Right lung (tissue), 5 donors: Measurements from ENCODE around the gene ATP11C. TPM values are rescaled to one million over a fixed set of nuclear protein-coding genes. Genes with fewer than 3 reads are reported as not detected.
"Not testable (repeated sequence)": the region's sequence is repeated elsewhere in the genome, so short reads cannot be mapped to it uniquely, and the experiment has no call there.

Experiments used
- DNase-seq, 2 donors: peaks; one replicate each; pipeline ENCODE4 v3.0.0-alpha.2; 2013
- polyA plus RNA-seq, 5 donors: library from polyadenylated mRNA; unstranded; fragments of 120-200 nt; gene quantifications; one replicate each; pipeline versions ENCODE4 v1.2.1 to v1.2.3, GENCODE V29; 2013; ENCODE audit warnings: inconsistent platforms in 1 of 5, low replicate concordance in 1 of 5; ENCODE audit not compliant: insufficient read length in 5 of 5, insufficient read depth in 1 of 5

ATP11C gene
- polyA plus RNA-seq, 5 donors: 17.9 to 33.1 (median 25.2) TPM

DNA sequence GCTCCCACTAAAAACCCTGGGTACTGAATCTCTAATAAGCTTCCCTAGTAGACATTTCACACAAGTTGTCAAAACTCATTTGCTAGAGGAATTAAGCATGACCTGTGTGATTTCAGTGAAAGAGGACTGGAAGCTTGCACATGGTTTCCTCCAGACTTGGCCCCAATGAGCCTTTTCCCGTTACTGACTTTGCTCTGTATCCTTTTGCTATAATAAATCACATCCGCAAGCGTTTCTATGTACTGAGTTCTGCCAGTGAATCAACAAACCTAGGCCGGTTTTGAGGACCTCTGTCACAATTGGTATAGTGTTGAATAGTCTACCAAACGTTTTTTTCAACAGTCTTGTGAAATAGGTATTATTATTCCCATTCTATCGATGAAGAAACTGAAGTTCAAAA, 8.2 kb downstream of the ATP11C start:
- no peak for DNase-seq

DNA sequence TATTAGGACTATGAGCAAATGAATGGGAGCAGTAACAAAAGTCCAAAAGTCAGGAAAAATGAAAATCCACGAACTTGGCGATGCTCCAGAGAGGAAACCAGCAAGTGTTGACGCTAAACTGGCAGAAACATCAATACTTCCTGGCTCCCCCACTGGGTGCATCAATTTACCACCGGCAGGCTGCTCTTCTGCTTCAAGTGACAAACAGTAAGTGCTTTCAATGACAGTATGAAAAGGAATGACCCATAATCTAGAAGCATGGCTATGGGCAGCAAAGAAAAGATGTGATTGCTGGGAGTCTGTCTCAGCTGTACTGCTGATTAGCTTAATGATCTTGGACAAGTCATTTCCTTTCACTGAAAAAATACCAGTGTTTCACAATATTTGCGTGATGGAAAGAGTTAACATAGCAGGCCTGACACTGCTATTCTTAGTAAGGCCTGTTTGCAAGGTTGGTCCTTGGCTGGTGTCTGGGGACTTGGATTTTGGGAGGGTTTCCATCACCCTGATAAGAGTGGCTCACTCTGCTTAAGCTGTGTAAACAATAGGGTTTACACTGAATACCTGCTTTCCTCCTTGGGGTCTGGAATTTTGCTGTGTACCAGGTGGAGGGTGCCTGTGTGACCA, 8.7 kb downstream of the ATP11C start:
- no peak for DNase-seq

DNA sequence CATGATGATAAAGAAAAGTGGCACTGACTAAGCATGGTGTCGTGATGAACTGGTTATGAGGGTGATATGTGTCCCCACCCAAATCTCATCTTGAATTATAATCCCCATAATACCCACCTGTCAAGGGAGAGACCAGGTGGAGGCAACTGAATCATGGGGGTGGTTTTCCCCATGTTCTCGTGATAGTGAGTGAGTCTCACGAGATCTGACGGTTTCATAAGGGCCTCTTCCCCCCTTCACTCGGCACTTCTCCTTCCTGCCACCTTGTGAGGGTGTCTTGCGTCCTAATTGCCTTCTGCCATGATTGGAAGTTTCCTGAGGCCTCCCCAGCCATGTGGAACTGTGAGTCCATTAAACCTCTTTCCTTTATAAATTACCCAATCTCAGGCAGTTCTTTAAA, 11.7 kb downstream of the ATP11C start:
- DNase-seq: not testable (repeated sequence)

DNA sequence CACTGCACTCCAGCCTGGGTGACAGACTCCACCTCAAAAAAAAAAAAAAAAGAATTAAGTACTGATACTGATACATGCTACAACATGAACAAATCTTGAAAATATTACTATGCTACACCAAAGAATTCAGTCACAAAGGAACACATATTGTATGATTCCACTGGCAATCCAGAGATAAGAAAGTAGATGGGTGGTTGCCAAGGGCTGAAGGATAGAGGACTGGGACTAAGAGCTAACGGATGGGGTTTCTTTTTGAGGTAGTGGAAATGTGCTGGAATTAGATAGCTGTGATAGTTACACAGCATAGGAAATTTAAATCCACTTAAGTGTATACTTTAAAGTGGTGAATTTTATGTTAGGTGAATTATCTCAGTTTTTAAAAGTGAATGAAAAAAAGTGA, 12.5 kb downstream of the ATP11C start:
- DNase-seq: no peak

DNA sequence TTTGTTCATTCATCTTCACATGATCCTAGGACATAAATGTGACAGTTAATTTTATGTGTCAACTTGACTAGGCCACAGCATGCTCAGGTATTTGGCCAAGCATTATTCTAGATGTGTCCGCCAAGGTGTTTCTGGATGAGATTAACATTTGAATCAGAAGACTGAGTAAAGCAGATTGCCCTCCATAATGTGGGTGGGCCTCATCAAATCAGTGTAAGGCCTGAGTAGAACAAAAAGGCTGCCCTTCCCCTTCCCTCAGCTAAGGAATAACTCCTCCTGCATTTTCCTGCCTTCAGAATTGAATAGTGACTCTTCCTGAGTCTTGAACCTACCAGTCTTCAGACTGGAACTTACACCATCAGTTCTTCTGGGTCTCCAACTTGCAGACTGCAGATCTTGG, 18.4 kb downstream of the ATP11C start:
- DNase-seq: no peak

DNA sequence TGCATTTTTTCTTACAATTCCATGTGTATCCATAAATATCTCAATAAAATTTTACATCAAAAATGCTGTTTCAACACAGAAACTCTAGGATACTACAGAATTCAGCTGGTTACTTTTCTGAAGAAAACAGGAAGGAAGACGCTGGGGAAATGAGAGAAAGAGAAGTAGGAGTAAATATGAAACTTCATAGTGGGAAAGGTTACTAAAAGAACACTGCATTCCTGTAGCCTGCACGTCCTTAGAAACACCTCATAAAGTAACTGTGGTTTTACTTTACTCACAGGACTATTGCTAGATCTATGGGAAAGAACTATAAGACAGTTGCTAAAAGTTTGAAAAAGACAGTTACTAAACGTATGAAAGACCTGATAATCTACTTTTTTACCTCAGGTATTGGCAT, 23.1 kb downstream of the ATP11C start:
- DNase-seq: no peak

DNA sequence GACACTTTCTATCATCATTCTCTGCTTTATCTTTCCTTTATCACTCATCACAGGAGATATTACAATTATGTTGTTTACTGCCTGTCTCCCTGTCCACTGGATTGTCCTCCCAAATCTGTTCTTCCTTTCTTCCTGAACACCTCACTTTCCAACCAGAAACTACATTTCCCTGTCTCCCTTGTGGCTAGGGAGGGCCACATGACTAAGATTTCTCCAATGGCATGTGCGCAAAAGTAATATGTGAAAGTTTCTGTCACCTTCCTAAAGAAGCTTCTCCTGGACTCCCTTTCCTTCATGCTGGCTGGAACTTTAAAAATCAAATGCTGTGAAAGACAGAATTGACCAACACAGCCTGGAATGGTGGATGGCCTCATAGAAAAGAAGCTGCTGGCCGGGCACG, 25.8 kb downstream of the ATP11C start:
- no peak for DNase-seq

DNA sequence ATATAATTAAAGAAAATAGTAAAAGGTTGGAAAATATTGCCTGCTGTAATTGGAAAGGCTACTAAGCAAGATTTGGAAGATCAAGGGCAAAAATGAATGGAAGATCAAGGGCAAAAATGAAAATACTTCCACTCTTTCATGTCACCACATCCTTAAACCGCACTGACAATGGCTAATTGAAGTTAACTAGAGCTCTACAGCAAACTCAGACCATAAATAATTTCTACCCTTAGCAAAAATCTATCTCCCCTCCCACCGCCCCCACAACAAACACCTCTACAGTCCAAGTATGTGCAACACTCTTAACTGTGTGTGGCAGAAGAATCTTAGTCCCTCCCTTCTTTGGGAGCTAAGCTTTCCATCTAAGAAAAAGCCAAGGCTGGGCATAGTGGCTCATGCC, 27.1 kb downstream of the ATP11C start:
- no peak for DNase-seq

DNA sequence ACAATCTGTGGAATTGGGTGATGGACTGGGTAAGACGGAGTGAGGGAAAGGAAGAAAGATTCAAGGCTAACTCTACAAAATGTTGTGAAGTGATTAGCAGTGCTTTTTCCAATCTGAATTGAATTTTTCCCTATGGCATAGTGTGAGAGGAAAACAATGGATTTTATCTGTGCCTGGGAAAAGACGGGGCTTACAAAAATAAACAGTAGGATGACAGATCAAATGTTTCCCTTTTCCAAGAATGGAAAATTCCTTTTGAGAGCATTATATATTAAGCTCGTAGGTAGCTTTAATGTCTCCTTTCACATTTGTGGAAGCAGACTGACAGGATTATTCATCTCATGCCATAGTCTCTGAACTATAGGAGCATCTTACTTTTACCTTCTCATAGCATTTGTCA, 27.8 kb downstream of the ATP11C start:
- no peak for DNase-seq

DNA sequence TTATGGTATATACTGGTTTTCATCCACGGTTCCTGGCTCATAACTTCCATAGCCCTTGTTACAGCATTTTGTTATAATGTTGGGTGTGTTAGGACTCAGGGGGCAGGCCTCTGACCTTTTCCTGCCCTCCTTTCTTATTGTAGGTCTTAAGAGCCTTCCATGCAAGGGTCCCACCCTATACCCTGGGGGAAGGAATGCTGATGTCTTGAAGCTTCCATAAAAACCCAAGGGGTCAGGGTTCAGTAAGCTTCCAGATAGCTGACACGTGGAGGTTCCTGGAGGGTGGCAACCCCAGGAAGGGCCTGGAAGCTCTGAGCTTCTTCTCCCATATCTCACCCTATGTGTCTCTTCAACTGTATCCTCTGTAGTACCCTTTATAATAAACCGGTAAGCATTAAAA, 29.6 kb downstream of the ATP11C start:
- DNase-seq: no peak

DNA sequence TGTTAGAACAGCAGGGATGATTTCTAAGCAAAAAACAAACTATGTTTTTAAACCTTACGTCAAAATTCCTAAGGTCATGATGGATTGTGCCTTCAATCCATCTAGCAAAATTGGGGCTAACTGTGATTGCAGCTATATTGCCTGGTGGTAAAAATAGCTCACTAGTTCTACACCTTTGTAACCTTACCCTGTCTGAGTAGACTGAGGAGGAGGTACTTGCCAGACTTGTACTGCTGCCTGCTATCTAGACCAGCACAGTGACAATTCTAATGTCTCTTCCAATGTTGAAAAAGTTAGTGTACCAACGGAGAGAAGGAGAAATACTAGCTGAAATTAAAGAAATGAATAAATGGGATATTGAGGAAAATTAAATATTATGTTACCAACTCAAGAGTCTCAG, 30.3 kb downstream of the ATP11C start:
- DNase-seq: no peak

DNA sequence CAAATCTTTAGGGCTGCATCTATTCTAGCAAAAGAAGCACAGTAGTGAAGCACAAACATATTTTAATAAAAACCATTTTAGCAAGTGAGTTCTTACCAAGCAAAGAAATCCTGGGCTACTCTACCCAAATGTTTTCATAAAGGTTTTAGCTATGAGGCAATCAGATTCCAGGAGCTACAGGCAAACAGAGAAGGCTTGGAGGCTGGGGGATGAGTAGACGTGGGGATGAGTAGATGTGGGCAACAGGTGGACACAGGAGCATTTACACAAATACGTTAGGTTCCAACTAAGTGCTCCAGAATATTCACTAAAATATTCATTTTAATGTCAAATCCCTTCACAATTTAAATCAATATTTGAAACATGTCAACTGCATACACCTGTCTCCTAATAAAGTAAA, 34.5 kb downstream of the ATP11C start:
- no peak for DNase-seq

DNA sequence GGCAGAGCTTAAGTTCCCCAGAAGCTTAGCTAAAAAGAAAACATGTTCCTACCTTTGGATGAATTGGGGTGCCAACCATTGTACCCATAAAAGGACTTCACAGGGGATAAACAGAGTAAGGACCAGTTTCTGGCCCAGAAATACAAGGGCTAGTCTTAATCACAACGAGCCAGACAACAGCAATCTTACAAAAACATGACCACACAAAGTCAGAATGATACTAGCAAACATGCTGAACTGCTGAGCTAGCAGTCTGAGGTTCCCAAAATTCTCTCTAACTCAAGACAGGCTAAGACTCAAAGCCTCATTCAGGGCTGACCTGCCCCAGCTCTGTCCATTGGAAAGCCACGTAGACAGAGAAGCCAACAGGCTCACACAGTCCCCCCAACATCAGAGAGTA, 40.3 kb downstream of the ATP11C start:
- no peak for DNase-seq

DNA sequence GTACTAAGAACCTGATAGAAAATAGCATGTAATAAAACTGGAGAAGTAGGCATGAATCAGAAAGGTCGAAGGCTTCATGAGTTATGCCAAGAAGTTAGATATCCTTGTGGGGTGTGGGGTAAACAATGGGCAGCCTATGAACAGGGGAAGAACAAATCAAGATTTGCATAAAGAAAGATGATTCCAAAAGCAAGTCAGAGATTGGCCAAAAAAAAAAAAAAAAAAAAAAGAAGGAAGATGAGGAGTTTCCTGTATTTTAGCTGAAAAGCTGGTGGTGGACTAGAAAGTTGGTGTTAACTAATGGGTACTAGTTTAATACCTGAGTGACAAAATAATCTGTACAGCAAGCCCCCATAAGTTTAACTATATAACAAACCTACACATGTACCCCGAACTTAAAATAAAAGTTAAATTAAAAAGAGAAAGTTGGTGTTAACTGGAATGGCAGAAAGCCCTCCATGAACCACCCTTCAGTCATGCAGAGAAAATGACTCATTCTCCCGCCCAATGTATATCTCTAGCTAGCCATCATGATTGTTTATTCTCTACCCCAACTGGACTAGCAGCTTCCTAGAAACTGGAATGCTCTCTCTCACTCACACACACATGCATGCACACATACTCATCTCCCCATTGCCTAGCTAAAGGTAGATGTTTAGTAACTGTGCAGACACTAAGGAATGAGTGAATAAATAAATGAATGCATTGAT, 41.7 kb downstream of the ATP11C start:
- DNase-seq: no peak

DNA sequence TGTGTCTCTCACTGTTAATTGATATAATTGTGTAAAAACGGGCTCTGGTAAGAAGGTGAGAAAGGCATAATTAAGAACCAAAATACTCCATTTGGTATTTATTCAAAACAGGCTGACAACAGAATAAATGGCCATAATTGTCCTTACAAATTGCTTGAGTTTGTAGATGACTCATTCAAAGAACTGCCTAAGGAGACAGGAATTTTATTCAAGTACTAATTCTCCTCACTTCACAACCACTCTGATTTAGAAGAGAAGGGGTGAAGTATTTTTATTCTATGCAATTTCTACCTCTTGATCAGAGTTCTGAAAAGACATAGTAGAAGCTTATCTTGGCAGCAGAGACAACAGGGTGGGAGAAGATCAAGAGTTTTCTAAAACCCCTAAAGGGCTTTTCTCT, 43.1 kb downstream of the ATP11C start:
- DNase-seq: no peak

DNA sequence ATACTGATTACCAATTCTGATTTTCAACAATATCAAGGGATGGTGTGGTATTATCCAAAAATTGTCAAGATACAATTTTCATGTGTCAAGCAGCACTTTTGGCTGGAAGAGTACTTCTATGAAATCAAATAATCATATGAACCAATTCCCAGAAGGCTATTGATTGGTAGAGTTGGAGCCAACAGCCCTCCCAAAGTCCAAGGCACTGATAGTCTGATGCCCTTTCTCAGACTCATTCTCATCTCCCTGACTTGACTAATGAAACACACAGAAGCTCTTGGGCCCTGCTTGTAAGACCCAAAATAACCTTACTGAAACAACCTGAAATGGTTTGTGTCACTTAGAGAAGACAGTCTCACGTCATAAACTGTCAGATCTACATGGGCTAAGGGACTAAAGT, 48.9 kb downstream of the ATP11C start:
- DNase-seq: no peak

DNA sequence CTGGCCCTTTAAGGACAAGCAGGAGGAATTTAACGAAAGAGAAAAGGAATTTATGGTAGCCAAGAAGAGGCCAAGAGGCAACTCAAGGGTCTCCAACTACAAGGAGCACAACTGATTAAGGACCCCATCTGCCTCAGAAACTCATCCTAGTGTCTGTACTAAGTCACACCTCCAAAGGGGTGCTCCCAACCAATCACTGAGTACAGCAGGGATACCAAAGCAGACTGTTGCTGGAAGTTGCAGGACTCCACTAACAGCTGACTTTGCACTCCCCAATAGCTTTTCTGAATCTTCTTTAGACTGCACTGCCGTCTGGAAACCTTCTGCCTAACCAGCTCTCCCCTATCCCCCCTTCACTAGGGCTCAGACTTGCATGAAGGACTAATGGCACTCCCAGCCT, 50.6 kb downstream of the ATP11C start:
- DNase-seq: no peak

DNA sequence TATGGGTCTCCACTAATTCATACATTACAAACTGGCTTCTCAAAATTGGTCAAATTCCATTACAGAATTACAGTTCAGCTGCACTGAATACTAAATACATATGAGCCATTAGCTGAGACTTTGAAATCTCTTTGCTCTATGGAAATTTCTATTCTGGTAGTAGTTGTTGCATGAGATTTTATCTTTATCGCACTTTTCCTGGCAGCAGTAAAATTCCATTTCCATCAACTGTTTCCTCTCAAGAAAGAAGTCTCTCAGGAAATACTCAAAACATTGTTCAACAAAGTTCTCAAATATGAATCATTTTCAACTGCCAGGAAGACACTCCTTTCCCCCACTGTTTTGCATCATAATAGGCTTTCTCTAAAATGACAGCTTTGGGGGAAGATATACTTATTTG, 51.3 kb downstream of the ATP11C start:
- DNase-seq: peak; percentile 2 to 8

DNA sequence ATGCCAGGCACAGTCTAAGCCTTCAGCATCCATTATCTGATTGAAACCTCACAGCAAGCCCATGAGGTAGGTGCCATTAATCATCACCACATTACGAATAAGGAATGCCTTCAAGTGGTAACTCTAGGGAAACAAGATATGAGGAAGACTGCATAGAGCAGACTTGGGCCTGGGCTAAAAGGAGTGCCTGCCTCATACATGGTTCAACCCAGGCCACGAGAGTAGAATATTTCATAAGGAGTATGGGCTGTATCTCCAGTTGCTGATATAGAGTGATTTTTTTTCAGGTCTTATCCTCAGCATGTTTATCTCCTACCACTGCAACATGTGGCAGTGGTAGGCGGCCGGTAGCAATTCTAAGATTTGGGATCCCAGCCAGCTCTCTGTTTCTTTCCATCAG, 51.7 kb downstream of the ATP11C start:
- DNase-seq: no peak

DNA sequence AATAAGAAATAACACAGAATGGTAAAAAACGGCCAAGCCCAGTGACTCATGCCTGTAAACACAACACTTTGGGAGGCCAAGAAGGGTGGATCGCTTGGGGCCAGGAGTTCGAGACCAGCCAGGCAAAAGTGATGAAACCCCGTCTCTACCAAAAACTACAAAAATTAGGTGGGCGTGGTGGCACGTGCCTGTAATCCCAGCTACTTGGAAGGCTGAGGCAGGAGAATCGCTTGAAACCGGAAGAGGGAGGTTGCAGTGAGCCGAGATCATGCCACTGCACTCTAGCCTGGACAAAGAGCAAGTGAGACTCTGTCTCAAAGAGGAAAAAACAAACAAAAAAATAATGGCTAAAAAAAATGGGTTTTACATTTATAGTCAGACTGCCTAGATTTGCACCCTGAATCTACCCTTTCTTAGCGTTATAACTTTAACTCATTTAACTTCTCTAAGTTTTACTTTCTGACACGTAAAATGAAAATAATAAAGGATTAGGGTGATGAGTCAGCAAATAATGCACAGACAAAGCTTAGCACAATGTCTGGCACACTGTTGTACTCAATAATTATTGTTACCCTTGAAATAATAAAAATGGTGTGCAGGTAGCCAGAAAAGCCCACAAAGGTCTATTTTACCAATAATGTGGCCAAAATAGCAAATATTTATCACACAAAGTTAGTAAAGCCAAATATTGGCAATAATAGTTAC, 55.0 kb downstream of the ATP11C start:
- DNase-seq: no peak

DNA sequence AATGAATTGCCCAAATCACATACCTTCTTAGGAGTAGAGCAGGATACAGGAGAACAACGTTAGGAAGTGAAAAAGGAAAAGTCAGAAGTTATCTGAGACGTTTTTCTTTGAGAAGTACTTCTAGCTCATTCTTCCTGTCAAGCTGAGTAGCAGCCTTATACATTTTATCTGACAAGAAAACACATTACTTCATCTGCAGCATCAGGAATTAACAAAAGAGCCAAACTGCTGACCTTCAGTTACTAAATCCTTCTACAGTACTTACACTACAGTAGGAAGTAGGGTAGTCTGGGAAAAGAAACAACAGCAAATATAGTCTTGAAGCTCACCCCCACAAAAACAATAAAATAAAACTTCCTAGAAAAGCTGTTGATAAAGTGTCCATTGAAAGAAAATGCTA, 57.0 kb downstream of the ATP11C start:
- no peak for DNase-seq

DNA sequence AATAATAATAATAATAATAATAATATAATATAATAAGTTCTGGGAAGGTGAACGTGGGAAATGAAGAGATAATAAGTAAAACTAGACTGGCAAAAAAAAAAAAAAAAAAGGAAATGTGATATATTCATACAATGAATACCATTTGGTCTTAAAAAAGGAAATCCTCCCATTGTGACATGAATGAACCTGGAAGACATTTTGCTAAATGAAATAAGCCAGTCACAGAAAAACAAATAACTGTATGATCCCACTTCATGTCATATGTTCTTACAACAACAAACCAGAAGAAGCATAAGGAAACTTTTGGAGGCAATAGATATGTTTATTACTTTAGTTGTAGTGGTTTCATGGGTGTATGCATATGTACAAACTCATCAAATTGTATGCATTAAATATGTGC, 63.1 kb downstream of the ATP11C start:
- no peak for DNase-seq

DNA sequence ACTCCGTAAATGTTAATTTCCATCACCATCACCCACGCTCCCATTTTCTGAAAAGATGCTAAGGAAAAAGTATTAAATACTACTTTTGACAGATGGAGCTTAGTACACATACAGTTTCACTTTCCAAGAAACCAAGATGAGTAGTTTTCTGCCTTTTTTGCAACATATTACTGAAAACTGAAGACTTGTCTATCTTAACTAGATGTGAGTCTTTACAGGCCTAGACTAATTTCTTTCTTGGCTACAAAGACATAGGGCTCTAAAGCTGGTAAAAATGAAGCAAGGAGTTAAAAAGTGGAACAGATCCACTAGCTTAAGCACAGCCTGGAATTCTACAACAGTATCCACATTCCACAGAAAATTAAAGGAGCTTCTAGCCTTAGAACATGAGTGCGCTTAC, 68.2 kb downstream of the ATP11C start:
- DNase-seq: no peak
